Colon (tissue), 2 donors: ENCODE data around the gene OVCH1.
"Not testable (repeated sequence)": the region's sequence is repeated elsewhere in the genome, so short reads cannot be mapped to it uniquely, and the experiment has no call there.

ENCODE experiments used
- FAIRE-seq: peaks from 2 replicates; lab custom pipeline; 2012; peaks lifted over from hg19 to GRCh38; lab: Jason Lieb, UNC
- donor health status: control.
- donor health status: control.

OVCH1 gene

GRCh38 chr12:29403991-29404390 is 93.5 kb downstream of the OVCH1 start:
- no peak for FAIRE-seq

DNA sequence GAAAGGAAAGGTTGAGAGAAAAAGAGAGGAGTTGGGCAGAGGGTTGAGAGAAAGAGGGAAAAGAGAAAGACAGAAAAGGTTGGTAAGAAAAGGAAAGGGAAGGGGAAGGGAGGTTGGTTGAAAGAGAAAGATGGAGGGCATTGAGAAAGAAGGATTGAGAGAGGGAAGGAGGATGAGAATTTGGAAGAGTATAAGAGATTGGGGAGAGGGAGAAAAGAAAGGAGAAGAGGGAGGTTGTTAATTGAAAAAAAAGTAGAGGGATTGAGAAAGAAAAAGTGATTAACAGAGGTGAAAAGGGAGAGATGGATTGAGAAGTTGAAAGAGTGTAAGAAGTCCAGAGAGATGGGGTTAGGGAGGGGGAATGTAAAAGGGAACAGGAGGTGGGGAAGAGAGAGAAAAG is 95.0 kb downstream of the OVCH1 start:
- FAIRE-seq, result no peak

DNA sequence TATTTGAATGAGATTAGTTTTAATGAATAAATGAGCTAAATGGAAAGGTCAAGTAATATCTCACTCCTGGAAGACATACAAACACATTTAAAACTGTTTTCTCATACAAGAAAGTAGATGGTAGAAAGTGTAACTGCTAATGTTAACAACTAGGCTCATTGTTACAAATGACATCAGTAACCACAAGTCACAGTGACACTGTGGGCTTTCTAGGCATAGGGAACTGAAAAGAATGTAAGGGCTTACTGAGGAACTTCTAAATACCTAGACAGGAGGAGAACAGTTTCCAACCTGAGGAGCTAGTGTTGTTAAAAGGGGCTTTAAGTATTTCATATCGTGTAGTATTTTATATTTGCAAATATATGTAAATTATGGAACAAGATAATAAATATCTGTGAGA is 99.0 kb downstream of the OVCH1 start:
- FAIRE-seq, result no peak

DNA sequence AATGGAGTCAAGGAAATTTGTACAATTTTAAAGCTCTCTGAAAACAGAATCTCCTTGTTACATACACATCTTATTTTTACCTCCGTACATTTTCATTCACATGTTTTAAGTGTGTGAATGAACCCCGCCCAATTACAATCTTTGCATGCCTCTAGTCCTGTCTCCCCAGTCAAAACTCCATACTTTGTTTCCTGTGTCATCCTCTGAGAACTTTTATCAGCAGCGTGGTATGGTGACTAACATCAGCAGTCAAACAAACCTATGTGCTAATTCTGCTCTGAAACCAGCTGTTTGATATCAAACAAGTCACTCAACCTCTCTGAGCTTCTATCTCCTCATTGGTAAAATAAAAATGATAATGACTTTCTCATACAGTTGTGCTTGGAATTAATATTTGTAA is 100.7 kb downstream of the OVCH1 start:
- no peak for FAIRE-seq

- FAIRE-seq, result no peak
Measured at GRCh38 chr12:29395356-29395755, 102.1 kb downstream of the OVCH1 start.

GRCh38 chr12:29390419-29390818 is 107.1 kb downstream of the OVCH1 start:
- FAIRE-seq, result not testable (repeated sequence)

DNA sequence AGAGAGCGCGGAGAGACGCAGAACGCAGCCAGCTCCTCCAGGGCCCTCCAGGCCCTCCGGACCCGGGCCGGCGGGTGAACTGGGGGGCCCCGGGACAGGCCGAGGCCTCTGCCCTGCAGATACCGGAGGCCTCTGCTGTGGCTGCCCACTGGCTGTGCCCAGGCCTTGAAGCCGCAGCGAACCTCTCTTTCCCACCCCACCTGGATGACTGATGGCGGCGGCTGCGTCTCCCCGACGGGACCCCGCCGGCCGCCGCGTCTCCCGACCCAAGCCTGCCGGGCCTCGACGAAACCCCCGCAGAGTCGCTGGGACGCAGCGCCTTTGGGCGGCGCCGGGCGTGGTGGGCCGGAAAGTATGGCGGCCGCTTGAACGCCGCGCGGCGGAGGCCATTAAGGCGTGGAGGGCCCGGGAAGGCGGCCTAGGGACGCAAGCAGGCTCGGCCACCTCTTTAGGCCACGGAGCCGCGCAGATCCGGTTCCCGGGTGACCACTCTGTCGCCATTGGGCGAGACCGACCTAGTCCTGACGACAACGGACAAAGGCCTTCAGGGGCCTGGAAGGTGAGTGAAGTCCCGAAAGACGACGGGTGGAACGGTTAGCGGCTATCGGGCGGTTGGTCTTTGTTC is 108.1 kb downstream of the OVCH1 start:
- no peak for FAIRE-seq

DNA sequence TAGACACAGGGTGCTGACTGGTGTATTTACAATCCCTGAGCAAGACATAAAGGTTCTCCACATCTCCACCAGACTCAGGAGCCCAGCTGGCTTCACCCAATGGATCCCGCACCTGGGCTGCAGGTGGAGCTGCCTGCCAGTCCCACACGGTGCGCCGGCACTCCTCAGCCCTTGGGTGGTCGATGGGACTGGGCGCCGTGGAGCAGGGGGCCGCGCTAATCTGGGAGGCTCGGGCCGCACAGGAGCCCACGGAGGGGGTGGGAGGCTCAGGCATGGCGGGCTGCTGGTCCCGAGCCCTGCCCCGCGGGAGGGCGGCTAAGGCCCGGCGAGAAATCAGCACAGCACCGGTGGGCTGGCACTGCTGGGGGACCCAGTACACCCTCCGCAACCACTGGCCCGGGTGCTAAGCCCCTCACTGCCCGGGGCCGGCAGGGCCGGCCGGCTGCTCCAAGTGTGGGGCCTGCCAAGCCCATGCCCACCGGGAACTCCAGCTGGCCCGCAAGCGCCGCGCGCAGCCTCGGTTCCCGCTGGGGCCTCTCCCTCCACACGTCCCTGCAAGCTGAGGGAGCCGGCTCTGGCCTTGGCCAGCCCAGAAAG is 111.3 kb downstream of the OVCH1 start:
- FAIRE-seq, result not testable (repeated sequence)

DNA sequence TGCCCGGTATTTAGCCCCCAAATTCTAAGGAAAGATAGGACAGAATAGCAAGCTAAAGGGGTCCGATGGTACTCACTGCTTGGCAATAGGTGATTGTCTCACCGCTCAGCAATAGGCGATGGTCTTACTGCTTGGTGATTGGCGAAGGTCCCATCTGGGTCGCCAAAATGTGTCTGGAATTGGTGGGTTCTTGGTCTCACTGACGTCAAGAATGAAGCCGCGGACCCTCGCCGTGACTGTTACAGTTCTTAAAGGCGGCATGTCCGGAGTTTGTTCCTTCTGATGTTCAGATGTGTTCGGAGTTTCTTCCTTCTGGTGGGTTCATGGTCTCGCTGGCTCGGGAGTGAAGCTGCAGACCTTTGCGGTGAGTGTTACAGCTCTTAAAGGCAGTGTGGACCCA is 112.3 kb downstream of the OVCH1 start:
- not testable (repeated sequence) for FAIRE-seq

- no peak for FAIRE-seq
Measured at GRCh38 chr12:29382251-29382650, 115.2 kb downstream of the OVCH1 start.

GRCh38 chr12:29380536-29381523 is 116.7 kb downstream of the OVCH1 start, which contains the start of gene ERGIC2:
TSS of gene ERGIC2 (minus strand) at chr12:29381172. CDS start at chr12:29371633, 9,539 bp downstream.
- peak; percentile 88 for FAIRE-seq
